HepG2 (cell line): ENCODE measurements around the gene FZD4. TPM values are rescaled to one million over a fixed set of nuclear protein-coding genes. Genes with fewer than 3 reads are reported as not detected.

Experiments used
- BRD4 ChIP-seq: sonication (generic); formaldehyde crosslinking; IDR thresholded peaks from 2 replicates; pipeline ENCODE4 v1.4.0; 2020; ENCODE audit warnings: missing genetic modification reagents
- CHD2 ChIP-seq: IDR thresholded peaks from 2 replicates; pipeline ENCODE4 v1.6.1; 2011; ENCODE audit warnings: low read depth, low read length, improper control_type of control experiment
- DBP ChIP-seq: sonication (generic); formaldehyde crosslinking; IDR thresholded peaks from 2 replicates; pipeline ENCODE4 v1.4.0; 2020; ENCODE audit warnings: missing genetic modification reagents; ENCODE audit errors: not compliant biosample characterization
- KDM5B ChIP-seq: sonication (generic); formaldehyde crosslinking; IDR thresholded peaks from 2 replicates; pipeline ENCODE4 v1.4.0; 2020; ENCODE audit warnings: missing genetic modification reagents, mild to moderate bottlenecking, borderline replicate concordance
- NBN ChIP-seq: fragments of 450-650 bp; conservative IDR thresholded peaks from 2 replicates; pipeline ENCODE4 v1.6.1; 2017
- NFE2L2 ChIP-seq: fragments of 150-350 bp; IDR thresholded peaks from 2 replicates; pipeline ENCODE4 v1.6.1; 2014; ENCODE audit warnings: low read length
- NR2F1 ChIP-seq, 2 experiments: fragments of 450-650 bp in 1 of 2; formaldehyde crosslinking in 1 of 2; IDR thresholded peaks; 2 replicates each; pipeline versions ENCODE4 v1.5.0 to v1.6.1; 2016 to 2020; ENCODE audit warnings: mild to moderate bottlenecking in 1 of 2, missing compliant biosample characterization in 1 of 2, missing genetic modification reagents in 1 of 2, moderate library complexity in 1 of 2
- POLR2AphosphoS5 ChIP-seq: IDR thresholded peaks from 2 replicates; pipeline ENCODE4 v1.6.1; 2012; ENCODE audit warnings: low read depth, low read length
- RFXAP ChIP-seq: sonication (generic); formaldehyde crosslinking; IDR thresholded peaks from 2 replicates; pipeline ENCODE4 v1.4.0; 2020; ENCODE audit warnings: missing genetic modification reagents, borderline replicate concordance
- RORA ChIP-seq: sonication (generic); formaldehyde crosslinking; IDR thresholded peaks from 2 replicates; pipeline ENCODE4 v1.5.0; 2020; ENCODE audit warnings: mild to moderate bottlenecking, missing genetic modification reagents, moderate library complexity
- YY1 ChIP-seq: IDR thresholded peaks from 2 replicates; pipeline ENCODE4 v1.6.1; 2011; ENCODE audit warnings: low read length, low read depth, moderate library complexity, mild to moderate bottlenecking; ENCODE audit not compliant: insufficient read depth, insufficient replicate concordance
- ZBTB49 ChIP-seq: sonication (generic); formaldehyde crosslinking; IDR thresholded peaks from 2 replicates; pipeline ENCODE4 v1.4.0; 2020; ENCODE audit warnings: missing genetic modification reagents, borderline replicate concordance
- ZFY ChIP-seq: sonication (generic); formaldehyde crosslinking; IDR thresholded peaks from 2 replicates; pipeline ENCODE4 v1.4.0; 2020; ENCODE audit warnings: missing genetic modification reagents
- ZNF143 ChIP-seq: sonication (generic); formaldehyde crosslinking; IDR thresholded peaks from 2 replicates; pipeline ENCODE4 v1.4.0; 2020; ENCODE audit warnings: missing genetic modification reagents
- ZNF24 ChIP-seq: fragments of 450-650 bp; IDR thresholded peaks from 2 replicates; pipeline ENCODE4 v1.6.1; 2017; ENCODE audit warnings: antibody characterized with exemption, mild to moderate bottlenecking
- ZNF256 ChIP-seq: sonication (generic); formaldehyde crosslinking; conservative IDR thresholded peaks from 2 replicates; pipeline ENCODE4 v1.4.0; 2020; ENCODE audit warnings: missing genetic modification reagents
- ZNF275 ChIP-seq: sonication (generic); formaldehyde crosslinking; IDR thresholded peaks from 2 replicates; pipeline ENCODE4 v1.8.0; 2022; ENCODE audit warnings: missing genetic modification reagents, mild to moderate bottlenecking, inconsistent platforms, borderline replicate concordance
- ZNF3 ChIP-seq: IDR thresholded peaks from 2 replicates; pipeline ENCODE4 v1.7.0; 2017; ENCODE audit warnings: inconsistent platforms
- ZNF512B ChIP-seq: sonication (generic); formaldehyde crosslinking; IDR thresholded peaks from 2 replicates; pipeline ENCODE4 v1.5.1; 2020; ENCODE audit warnings: missing genetic modification reagents, mild to moderate bottlenecking, borderline replicate concordance
- ZNF766 ChIP-seq: sonication (generic); formaldehyde crosslinking; IDR thresholded peaks from 2 replicates; pipeline ENCODE4 v1.5.0; 2020; ENCODE audit warnings: missing genetic modification reagents, borderline replicate concordance
- ZNF782 ChIP-seq: sonication (generic); formaldehyde crosslinking; IDR thresholded peaks from 2 replicates; pipeline ENCODE4 v1.4.0; 2020; ENCODE audit warnings: missing genetic modification reagents, mild to moderate bottlenecking, borderline replicate concordance
- ZZZ3 ChIP-seq: sonication (generic); formaldehyde crosslinking; IDR thresholded peaks from 2 replicates; pipeline ENCODE4 v1.4.0; 2020; ENCODE audit warnings: missing genetic modification reagents, mild to moderate bottlenecking, borderline replicate concordance
- polyA plus RNA-seq, 8 experiments: library from polyadenylated mRNA; depleted of rRNA in 3 of 8; stranded (reverse) in 7 of 8; unstranded in 1 of 8; fragments of >200 nt; fragmentation: Illumina TruSeq in 4 of 8; extraction: Trizol in 4 of 8; gene quantifications; 2 replicates each; pipeline versions ENCODE4 v1.2.1 to v1.2.3, GENCODE V29; 2011 to 2016; ENCODE audit warnings: low read depth in 4 of 8, missing spikeins in 1 of 8, mixed read lengths in 1 of 8; ENCODE audit not compliant: insufficient read depth in 1 of 8
- total RNA-seq, 5 experiments: library from RNA; depleted of rRNA; stranded (reverse); fragments of >200 nt; fragmentation: Illumina TruSeq; extraction: Trizol; gene quantifications; 2 replicates each; pipeline ENCODE4 v1.2.3, GENCODE V29; 2016; ENCODE audit warnings: low read depth in 1 of 5

Gene FZD4
- total and polyA plus RNA-seq, 2 of the 13 experiments (the other 11 are each of a cell fraction or from before 2014, with no cell fraction given): 46.5 to 70.4 TPM

- TF ChIP-seq ZFY (CRISPR knock-in tag) (0 out of 2 replicates have a peak, but pooled peaks have one; percentile 27), ZZZ3 (CRISPR knock-in tag) (no peak), ZBTB49 (CRISPR knock-in tag) (no peak), BRD4 (CRISPR knock-in tag) (no peak), RORA (CRISPR knock-in tag) (no peak), YY1 (no peak), NFE2L2 (no peak), RFXAP (CRISPR knock-in tag) (0 out of 2 replicates have a peak, but pooled peaks have one; percentile 65), ZNF143 (CRISPR knock-in tag) (no peak), ZNF782 (CRISPR knock-in tag) (no peak), NR2F1 (CRISPR knock-in tag; IDR thresholded peaks at IDR 0.05) (no peak), ZNF256 (no peak), DBP (no peak), ZNF512B (CRISPR knock-in tag) (no peak; the same call in 1 of the 2 replicates), ZNF275 (CRISPR knock-in tag) (no peak), ZNF24 (no peak), CHD2 (no peak), NBN (no peak), KDM5B (CRISPR knock-in tag) (no peak; the same call in 1 of the 2 replicates), ZNF3 (no peak), ZNF766 (CRISPR knock-in tag) (0 out of 2 replicates have a peak, but pooled peaks have one; percentile 67), POLR2AphosphoS5 (no peak)
These were observed 705 bp downstream of the FZD4 start (continued) for GRCh38 chr11:86954269-86955110.
